DOHH2 (cell line): ENCODE measurements around the gene PTMS.

Experiments
- EZH2phosphoT487 ChIP-seq: fragments of 200-600 bp; sonication (generic); IDR thresholded peaks from 2 replicates; pipeline ENCODE4 v1.6.1; 2017; ENCODE audit warnings: borderline replicate concordance, mild to moderate bottlenecking, antibody characterized with exemption, low read length, moderate library complexity, mixed read lengths
- TF ChIP-seq, protein P1 (sequence below): fragments of 200-600 bp; sonication (generic); IDR thresholded peaks from one replicate; pipeline ENCODE4 v1.5.1; 2014; ENCODE audit warnings: antibody characterized with exemption, mild to moderate bottlenecking, low read depth, low read length; ENCODE audit not compliant: poor library complexity, severe bottlenecking

DNA sequence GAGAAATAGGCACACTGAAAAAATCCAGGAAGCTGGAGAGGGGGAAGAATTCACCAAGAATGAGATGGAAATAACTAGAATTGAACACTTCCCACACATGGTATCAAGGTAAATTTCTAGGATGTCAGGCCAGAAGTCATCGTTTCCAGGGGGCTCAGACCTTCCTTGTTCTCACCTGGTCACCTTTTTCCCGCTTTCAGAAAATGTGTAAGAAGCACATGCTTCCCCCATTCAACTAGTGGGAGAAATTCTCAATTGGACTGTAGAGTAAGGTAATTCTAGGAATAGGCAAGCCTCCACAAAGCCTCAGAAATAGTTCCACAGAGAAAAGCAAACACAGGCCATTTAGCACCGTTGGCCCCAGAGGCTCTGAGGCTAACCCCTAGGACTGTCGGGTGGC lies 2.8 kb upstream of the PTMS start:
- TF ChIP-seq, protein P1, sequence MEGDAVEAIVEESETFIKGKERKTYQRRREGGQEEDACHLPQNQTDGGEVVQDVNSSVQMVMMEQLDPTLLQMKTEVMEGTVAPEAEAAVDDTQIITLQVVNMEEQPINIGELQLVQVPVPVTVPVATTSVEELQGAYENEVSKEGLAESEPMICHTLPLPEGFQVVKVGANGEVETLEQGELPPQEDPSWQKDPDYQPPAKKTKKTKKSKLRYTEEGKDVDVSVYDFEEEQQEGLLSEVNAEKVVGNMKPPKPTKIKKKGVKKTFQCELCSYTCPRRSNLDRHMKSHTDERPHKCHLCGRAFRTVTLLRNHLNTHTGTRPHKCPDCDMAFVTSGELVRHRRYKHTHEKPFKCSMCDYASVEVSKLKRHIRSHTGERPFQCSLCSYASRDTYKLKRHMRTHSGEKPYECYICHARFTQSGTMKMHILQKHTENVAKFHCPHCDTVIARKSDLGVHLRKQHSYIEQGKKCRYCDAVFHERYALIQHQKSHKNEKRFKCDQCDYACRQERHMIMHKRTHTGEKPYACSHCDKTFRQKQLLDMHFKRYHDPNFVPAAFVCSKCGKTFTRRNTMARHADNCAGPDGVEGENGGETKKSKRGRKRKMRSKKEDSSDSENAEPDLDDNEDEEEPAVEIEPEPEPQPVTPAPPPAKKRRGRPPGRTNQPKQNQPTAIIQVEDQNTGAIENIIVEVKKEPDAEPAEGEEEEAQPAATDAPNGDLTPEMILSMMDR = no peak
- TF ChIP-seq EZH2phosphoT487 = no peak
